ENCODE measurements around the gene COA4. TPM values are rescaled to one million over a fixed set of nuclear protein-coding genes. Genes with fewer than 3 reads are reported as not detected.
"Not testable (repeated sequence)": the region's sequence is repeated elsewhere in the genome, so short reads cannot be mapped to it uniquely, and the experiment has no call there.

Gene COA4
- total and polyA plus RNA-seq, 2 donors from 2014 or later: 64.7 to 177 TPM

DNA sequence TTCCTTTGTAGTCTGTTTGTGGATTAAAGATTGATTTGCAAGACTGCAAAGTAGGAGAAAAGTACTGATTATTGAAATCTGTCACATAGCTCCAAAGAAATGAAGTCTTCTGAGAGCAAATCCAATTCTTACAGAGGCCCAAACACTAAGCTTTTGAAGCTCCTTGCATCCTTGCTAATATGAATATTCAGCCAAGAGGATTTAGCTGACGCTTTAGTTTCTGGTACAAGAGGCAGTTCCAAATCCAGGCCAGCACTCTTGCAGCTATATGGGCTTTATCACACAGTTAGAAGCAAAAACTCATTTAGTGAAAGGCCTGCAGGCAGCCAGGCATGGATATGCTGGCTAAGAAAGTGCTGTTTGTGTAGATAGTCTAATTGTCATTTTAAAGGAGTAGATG lies 12.9 kb upstream of the COA4 start:
- no peak for TF ChIP-seq CTCF (IDR thresholded peaks at IDR 0.05; ENCODE audit: borderline replicate concordance, extremely low read depth, insufficient read depth)
- Histone ChIP-seq H3K4me3 (ENCODE audit: low read length in 3 of 3) (no peak overlapping the region), H3K4me1 (ENCODE audit: control insufficient read depth in 2 of 3, insufficient read depth in 2 of 3, low read depth in 1 of 3, low read length in 3 of 3) (no peaks in the 10 kb centered on the region), H3K27ac (ENCODE audit: low read depth in 2 of 2, low read length in 2 of 2) (no peak overlapping the region), H3K9me3 (ENCODE audit: control insufficient read depth in 2 of 3, insufficient read depth in 1 of 3, low read length in 3 of 3) (no peaks in the 10 kb centered on the region), H3K36me3 (ENCODE audit: control insufficient read depth in 2 of 3, insufficient read depth in 3 of 3, low read length in 3 of 3) (peaks cover 0 to 9% (median 7%) of the 10 kb centered on the region in 3 donors), H3K9ac (ENCODE audit: low read length in 3 of 3) (no peak overlapping the region), H3K27me3 (ENCODE audit: control insufficient read depth, insufficient read depth, low read length) (no peaks in the 10 kb centered on the region)
- FAIRE-seq (no peak), DNase-seq (no peak)
- intact Hi-C loops (cut with DNase I): no loop called here

- FAIRE-seq: no peak
- Histone ChIP-seq H3K4me3 (ENCODE audit: low read length in 3 of 3) (no peak overlapping the region), H3K36me3 (ENCODE audit: control insufficient read depth in 2 of 3, insufficient read depth in 3 of 3, low read length in 3 of 3) (peaks cover 0 to 9% (median 7%) of the 10 kb centered on the region in 3 donors), H3K27me3 (ENCODE audit: control insufficient read depth, insufficient read depth, low read length) (no peaks in the 10 kb centered on the region), H3K9ac (ENCODE audit: low read length in 3 of 3) (no peak overlapping the region), H3K4me1 (ENCODE audit: control insufficient read depth in 2 of 3, insufficient read depth in 2 of 3, low read depth in 1 of 3, low read length in 3 of 3) (no peaks in the 10 kb centered on the region), H3K27ac (ENCODE audit: low read depth in 2 of 2, low read length in 2 of 2) (no peak overlapping the region), H3K9me3 (ENCODE audit: control insufficient read depth in 2 of 3, insufficient read depth in 1 of 3, low read length in 3 of 3) (no peaks in the 10 kb centered on the region)
- intact Hi-C loops (cut with DNase I): no loop called here
- DNase-seq: no peak
- no peak for TF ChIP-seq CTCF (IDR thresholded peaks at IDR 0.05; ENCODE audit: borderline replicate concordance, extremely low read depth, insufficient read depth)
These were observed 12.4 kb upstream of the COA4 start for GRCh38 chr11:73889019-73889418.

- peaks cover 0 to 14% (median 9%) of the 10 kb centered on the region in 3 donors for H3K36me3 ChIP-seq (ENCODE audit: control insufficient read depth in 2 of 3, insufficient read depth in 3 of 3, low read length in 3 of 3)
- no peaks in the 10 kb centered on the region for H3K4me1 ChIP-seq (ENCODE audit: control insufficient read depth in 2 of 3, insufficient read depth in 2 of 3, low read depth in 1 of 3, low read length in 3 of 3)
- no peak overlapping the region for H3K4me3 ChIP-seq (ENCODE audit: low read length in 3 of 3)
- TF ChIP-seq CTCF (IDR thresholded peaks at IDR 0.05; ENCODE audit: borderline replicate concordance, extremely low read depth, insufficient read depth): no peak
- H3K9ac ChIP-seq (ENCODE audit: low read length in 3 of 3): no peak overlapping the region
- no peaks in the 10 kb centered on the region for H3K9me3 ChIP-seq (ENCODE audit: control insufficient read depth in 2 of 3, insufficient read depth in 1 of 3, low read length in 3 of 3)
- no peak overlapping the region for H3K27ac ChIP-seq (ENCODE audit: low read depth in 2 of 2, low read length in 2 of 2)
- intact Hi-C loops (cut with DNase I): no loop called here
- DNase-seq (no peak), FAIRE-seq (no peak)
- H3K27me3 ChIP-seq (ENCODE audit: control insufficient read depth, insufficient read depth, low read length): no peaks in the 10 kb centered on the region
These were observed 11.6 kb upstream of the COA4 start for GRCh38 chr11:73888244-73888643.

DNA sequence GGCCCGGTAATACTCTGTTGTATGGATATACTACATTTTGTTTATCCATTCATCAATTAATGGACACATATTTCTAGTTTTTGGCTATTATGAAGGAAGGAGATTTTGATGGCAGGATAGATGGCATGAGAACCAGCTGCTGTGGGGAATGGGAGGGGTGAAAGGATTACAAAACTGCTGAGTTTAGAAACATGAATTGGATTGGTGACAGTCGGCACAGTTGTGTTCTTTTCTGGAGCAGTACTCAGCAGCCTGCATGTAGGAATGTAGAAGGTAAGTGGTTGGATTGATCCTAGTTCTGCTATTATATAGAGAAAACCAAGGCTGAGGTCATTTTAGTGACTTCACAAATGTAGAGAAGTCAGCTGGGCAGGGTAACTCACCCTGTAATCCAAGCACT lies 7.2 kb upstream of the COA4 start:
- Histone ChIP-seq H3K9ac (ENCODE audit: low read length in 3 of 3) (no peak overlapping the region), H3K36me3 (ENCODE audit: control insufficient read depth in 2 of 3, insufficient read depth in 3 of 3, low read length in 3 of 3) (peaks cover 0 to 7% (median 0%) of the 10 kb centered on the region in 3 donors), H3K27me3 (ENCODE audit: control insufficient read depth, insufficient read depth, low read length) (no peaks in the 10 kb centered on the region), H3K4me3 (ENCODE audit: low read length in 3 of 3) (no peak overlapping the region), H3K27ac (ENCODE audit: low read depth in 2 of 2, low read length in 2 of 2) (no peak overlapping the region), H3K4me1 (ENCODE audit: control insufficient read depth in 2 of 3, insufficient read depth in 2 of 3, low read depth in 1 of 3, low read length in 3 of 3) (no peaks in the 10 kb centered on the region), H3K9me3 (ENCODE audit: control insufficient read depth in 2 of 3, insufficient read depth in 1 of 3, low read length in 3 of 3) (no peaks in the 10 kb centered on the region)
- intact Hi-C loops (cut with DNase I): no loop called here
- no peak for DNase-seq
- no peak for FAIRE-seq
- TF ChIP-seq CTCF (IDR thresholded peaks at IDR 0.05; ENCODE audit: borderline replicate concordance, extremely low read depth, insufficient read depth): no peak

- H3K9me3 ChIP-seq (ENCODE audit: control insufficient read depth in 2 of 3, insufficient read depth in 1 of 3, low read length in 3 of 3); H3K9ac ChIP-seq (ENCODE audit: low read length in 3 of 3); H3K27me3 ChIP-seq (ENCODE audit: control insufficient read depth, insufficient read depth, low read length); intact Hi-C loops (cut with DNase I); H3K4me1 ChIP-seq (ENCODE audit: control insufficient read depth in 2 of 3, insufficient read depth in 2 of 3, low read depth in 1 of 3, low read length in 3 of 3); FAIRE-seq; H3K27ac ChIP-seq (ENCODE audit: low read depth in 2 of 2, low read length in 2 of 2); H3K36me3 ChIP-seq (ENCODE audit: control insufficient read depth in 2 of 3, insufficient read depth in 3 of 3, low read length in 3 of 3); H3K4me3 ChIP-seq (ENCODE audit: low read length in 3 of 3): not testable (repeated sequence)
- DNase-seq: peak in 1 of 5 donors; percentile 17
These were observed 3.8 kb upstream of the COA4 start for GRCh38 chr11:73880449-73880848.
